ENCODE data around the gene SPTB.

SPTB gene

GRCh38 chr14:64757601-64758000, 122.1 kb downstream of the SPTB start:
- peaks cover 2% of the 10 kb centered on the region for H3K79me1 ChIP-seq (replicated peaks; ENCODE audit: low read length, poor library complexity, severe bottlenecking)
- peak overlapping the region; percentile 65 for H2BK120ac ChIP-seq (ENCODE audit: low read depth, low read length)
- peak overlapping the region; percentile 40 for H4K91ac ChIP-seq (ENCODE audit: low read length)
- peak overlapping the region; percentile 96 for H2AK5ac ChIP-seq (ENCODE audit: low read length, severe bottlenecking)
- H2AFZ ChIP-seq (ENCODE audit: low read depth, low read length) = no peak overlapping the region
- no peak overlapping the region for H3K4me2 ChIP-seq (ENCODE audit: low read length, poor library complexity, severe bottlenecking)
- H2BK5ac ChIP-seq (ENCODE audit: low read depth, low read length, poor library complexity, severe bottlenecking) = peak overlapping the region; percentile 45
- peak overlapping the region; percentile 1 to 19 for H3K4ac ChIP-seq (ENCODE audit: low read depth in 1 of 2, low read length in 2 of 2)
- H3K14ac ChIP-seq (ENCODE audit: low read length in 2 of 2) = peak overlapping the region in 1 of 2 experiments; percentile 53
- H3K18ac ChIP-seq (ENCODE audit: low read depth in 1 of 2, low read length in 2 of 2) = peak overlapping the region; percentile 25 to 74
- DNase-seq = no peak
- H3K23ac ChIP-seq (ENCODE audit: low read length in 2 of 2) = no peak overlapping the region
- H3K9ac ChIP-seq (ENCODE audit: low read length) = no peak overlapping the region
- peak overlapping the region; percentile 22 to 61 for H2BK12ac ChIP-seq (ENCODE audit: low read length in 2 of 2)
- H3K36me3 ChIP-seq (ENCODE audit: control insufficient read depth in 1 of 2, insufficient read depth in 2 of 2, low read depth in 1 of 2, low read length in 2 of 2) = peaks cover 0 to 9% of the 10 kb centered on the region in 2 experiments
- peak overlapping the region; percentile 9 for H4K8ac ChIP-seq (ENCODE audit: low read length)
- H3K27ac ChIP-seq (ENCODE audit: low read length, poor library complexity, severe bottlenecking) = peak overlapping the region; percentile 97
- WGBS = no CpG with 5 or more reads among the region's 3 CpGs
- peaks cover 0 to 61% of the 10 kb centered on the region in 2 experiments for H3K27me3 ChIP-seq (ENCODE audit: control insufficient read depth in 1 of 2, insufficient read depth in 1 of 2, low read length in 2 of 2)
- no peak overlapping the region for H3K4me3 ChIP-seq (ENCODE audit: insufficient read depth in 1 of 2, low read depth in 1 of 2, low read length in 2 of 2)
- H3K4me1 ChIP-seq (ENCODE audit: control insufficient read depth, insufficient read depth, low read depth, low read length) = peaks cover 54% of the 10 kb centered on the region
- peaks cover 5% of the 10 kb centered on the region for H3K9me3 ChIP-seq (ENCODE audit: control insufficient read depth, low read length)
- peak overlapping the region; percentile 44 for H2BK15ac ChIP-seq (ENCODE audit: low read depth, poor library complexity, severe bottlenecking)

- H4K8ac ChIP-seq (ENCODE audit: low read length) = no peak overlapping the region
- H3K14ac ChIP-seq (ENCODE audit: low read length in 2 of 2) = peak overlapping the region in 1 of 2 experiments; percentile 51
- peaks cover 0 to 66% of the 10 kb centered on the region in 2 experiments for H3K27me3 ChIP-seq (ENCODE audit: control insufficient read depth in 1 of 2, insufficient read depth in 1 of 2, low read length in 2 of 2)
- H2BK120ac ChIP-seq (ENCODE audit: low read depth, low read length) = no peak overlapping the region
- 98% methylated on average over 5 of the region's 5 CpGs for WGBS
- H2BK5ac ChIP-seq (ENCODE audit: low read depth, low read length, poor library complexity, severe bottlenecking) = no peak overlapping the region
- peak overlapping the region in 1 of 2 experiments; percentile 23 for H3K18ac ChIP-seq (ENCODE audit: low read depth in 1 of 2, low read length in 2 of 2)
- H3K4me1 ChIP-seq (ENCODE audit: control insufficient read depth, insufficient read depth, low read depth, low read length) = peaks cover 46% of the 10 kb centered on the region
- peak overlapping the region; percentile 87 for H2AK5ac ChIP-seq (ENCODE audit: low read length, severe bottlenecking)
- no peak overlapping the region for H3K4me2 ChIP-seq (ENCODE audit: low read length, poor library complexity, severe bottlenecking)
- peak overlapping the region; percentile 97 for H3K27ac ChIP-seq (ENCODE audit: low read length, poor library complexity, severe bottlenecking)
- no peak overlapping the region for H3K4me3 ChIP-seq (ENCODE audit: insufficient read depth in 1 of 2, low read depth in 1 of 2, low read length in 2 of 2)
- peak overlapping the region; percentile 15 for H2BK15ac ChIP-seq (ENCODE audit: low read depth, poor library complexity, severe bottlenecking)
- H3K9me3 ChIP-seq (ENCODE audit: control insufficient read depth, low read length) = peaks cover 5% of the 10 kb centered on the region
- no peak overlapping the region for H2BK12ac ChIP-seq (ENCODE audit: low read length in 2 of 2)
- no peak overlapping the region for H3K23ac ChIP-seq (ENCODE audit: low read length in 2 of 2)
- no peak for DNase-seq
- no peak overlapping the region for H3K4ac ChIP-seq (ENCODE audit: low read depth in 1 of 2, low read length in 2 of 2)
- no peak overlapping the region for H4K91ac ChIP-seq (ENCODE audit: low read length)
- H3K79me1 ChIP-seq (replicated peaks; ENCODE audit: low read length, poor library complexity, severe bottlenecking) = peaks cover 2% of the 10 kb centered on the region
- peaks cover 0 to 13% of the 10 kb centered on the region in 2 experiments for H3K36me3 ChIP-seq (ENCODE audit: control insufficient read depth in 1 of 2, insufficient read depth in 2 of 2, low read depth in 1 of 2, low read length in 2 of 2)
- no peak overlapping the region for H2AFZ ChIP-seq (ENCODE audit: low read depth, low read length)
- no peak overlapping the region for H3K9ac ChIP-seq (ENCODE audit: low read length)
Observed at GRCh38 chr14:64756712-64757111, 123.0 kb downstream of the SPTB start.

GRCh38 chr14:64755781-64756221, 123.9 kb downstream of the SPTB start:
- H3K27ac ChIP-seq (ENCODE audit: low read length, poor library complexity, severe bottlenecking) = peak overlapping the region; percentile 33
- H4K8ac ChIP-seq (ENCODE audit: low read length) = no peak overlapping the region
- no peak overlapping the region for H3K4ac ChIP-seq (ENCODE audit: low read depth in 1 of 2, low read length in 2 of 2)
- no peak overlapping the region for H2BK5ac ChIP-seq (ENCODE audit: low read depth, low read length, poor library complexity, severe bottlenecking)
- H3K23ac ChIP-seq (ENCODE audit: low read length in 2 of 2) = no peak overlapping the region
- no peak overlapping the region for H2AFZ ChIP-seq (ENCODE audit: low read depth, low read length)
- peaks cover 0 to 57% of the 10 kb centered on the region in 2 experiments for H3K27me3 ChIP-seq (ENCODE audit: control insufficient read depth in 1 of 2, insufficient read depth in 1 of 2, low read length in 2 of 2)
- H3K4me3 ChIP-seq (ENCODE audit: insufficient read depth in 1 of 2, low read depth in 1 of 2, low read length in 2 of 2) = no peak overlapping the region
- H3K9ac ChIP-seq (ENCODE audit: low read length) = no peak overlapping the region
- peaks cover 2% of the 10 kb centered on the region for H3K79me1 ChIP-seq (replicated peaks; ENCODE audit: low read length, poor library complexity, severe bottlenecking)
- peaks cover 37% of the 10 kb centered on the region for H3K4me1 ChIP-seq (ENCODE audit: control insufficient read depth, insufficient read depth, low read depth, low read length)
- peak; percentile 18 for DNase-seq
- H3K14ac ChIP-seq (ENCODE audit: low read length in 2 of 2) = no peak overlapping the region
- H3K36me3 ChIP-seq (ENCODE audit: control insufficient read depth in 1 of 2, insufficient read depth in 2 of 2, low read depth in 1 of 2, low read length in 2 of 2) = peaks cover 0 to 14% of the 10 kb centered on the region in 2 experiments
- H2BK15ac ChIP-seq (ENCODE audit: low read depth, poor library complexity, severe bottlenecking) = no peak overlapping the region
- no peak overlapping the region for H3K18ac ChIP-seq (ENCODE audit: low read depth in 1 of 2, low read length in 2 of 2)
- 79% methylated on average over 7 of the region's 9 CpGs for WGBS
- peaks cover 5% of the 10 kb centered on the region for H3K9me3 ChIP-seq (ENCODE audit: control insufficient read depth, low read length)
- no peak overlapping the region for H4K91ac ChIP-seq (ENCODE audit: low read length)
- no peak overlapping the region for H2BK12ac ChIP-seq (ENCODE audit: low read length in 2 of 2)
- no peak overlapping the region for H2BK120ac ChIP-seq (ENCODE audit: low read depth, low read length)
- H3K4me2 ChIP-seq (ENCODE audit: low read length, poor library complexity, severe bottlenecking) = no peak overlapping the region
- H2AK5ac ChIP-seq (ENCODE audit: low read length, severe bottlenecking) = peak overlapping the region; percentile 42

- Histone ChIP-seq H3K4me3 (ENCODE audit: insufficient read depth in 1 of 2, low read depth in 1 of 2, low read length in 2 of 2) (no peak overlapping the region), H3K9ac (ENCODE audit: low read length) (no peak overlapping the region), H2AFZ (ENCODE audit: low read depth, low read length) (no peak overlapping the region), H2AK5ac (ENCODE audit: low read length, severe bottlenecking) (no peak overlapping the region), H2BK12ac (ENCODE audit: low read length in 2 of 2) (no peak overlapping the region), H2BK15ac (ENCODE audit: low read depth, poor library complexity, severe bottlenecking) (no peak overlapping the region), H3K4ac (ENCODE audit: low read depth in 1 of 2, low read length in 2 of 2) (no peak overlapping the region), H3K4me2 (ENCODE audit: low read length, poor library complexity, severe bottlenecking) (no peak overlapping the region), H3K18ac (ENCODE audit: low read depth in 1 of 2, low read length in 2 of 2) (no peak overlapping the region), H3K9me3 (ENCODE audit: control insufficient read depth, low read length) (peaks cover 5% of the 10 kb centered on the region), H3K4me1 (ENCODE audit: control insufficient read depth, insufficient read depth, low read depth, low read length) (peaks cover 32% of the 10 kb centered on the region), H3K27me3 (ENCODE audit: control insufficient read depth in 1 of 2, insufficient read depth in 1 of 2, low read length in 2 of 2) (peaks cover 0 to 46% of the 10 kb centered on the region in 2 experiments), H2BK5ac (ENCODE audit: low read depth, low read length, poor library complexity, severe bottlenecking) (no peak overlapping the region), H3K27ac (ENCODE audit: low read length, poor library complexity, severe bottlenecking) (no peak overlapping the region), H4K8ac (ENCODE audit: low read length) (no peak overlapping the region), H3K36me3 (ENCODE audit: control insufficient read depth in 1 of 2, insufficient read depth in 2 of 2, low read depth in 1 of 2, low read length in 2 of 2) (peaks cover 0 to 21% of the 10 kb centered on the region in 2 experiments), H2BK120ac (ENCODE audit: low read depth, low read length) (no peak overlapping the region), H3K14ac (ENCODE audit: low read length in 2 of 2) (no peak overlapping the region), H3K23ac (ENCODE audit: low read length in 2 of 2) (no peak overlapping the region), H4K91ac (ENCODE audit: low read length) (no peak overlapping the region), H3K79me1 (replicated peaks; ENCODE audit: low read length, poor library complexity, severe bottlenecking) (peaks cover 3% of the 10 kb centered on the region)
- WGBS = 94% methylated on average over 5 of the region's 5 CpGs
- no peak for DNase-seq
Observed at GRCh38 chr14:64754685-64755084, 125.0 kb downstream of the SPTB start.
